GM12878 (cell line): ENCODE results near the gene NFATC1. TPM values are rescaled to one million over a fixed set of nuclear protein-coding genes. Genes with fewer than 3 reads are reported as not detected.

Experiments
- ATAC-seq: fragments of 200-7000 bp; cut with Tn5 transposase; 3 replicates; pipeline ENCODE4 v1.9.1; 2020; ENCODE audit warnings: mild to moderate bottlenecking, moderate library complexity
- BruUV-seq: library from RNA; stranded (reverse); fragments of 400-500 nt; replicated peaks from 2 replicates; lab custom pipeline; 2021; lab: Mats Ljungman, UMichigan
- CTCF ChIA-PET: fragments of 300-600 bp; sonication (Branson Sonifier 250); formaldehyde crosslinking; extraction: SDS; loops from one replicate; lab custom pipeline; 2021; ENCODE audit warnings: inconsistent platforms; lab: Yijun Ruan, JAX
- POLR2A ChIA-PET: fragments of 350-600 bp; formaldehyde crosslinking; extraction: SDS; loops from one replicate; lab custom pipeline; 2021; ENCODE audit warnings: inconsistent platforms; lab: Charles Lee
- RAD21 ChIA-PET: fragments of 300-600 bp; sonication (Branson Sonifier 250); formaldehyde crosslinking; loops from one replicate; lab custom pipeline; 2023; ENCODE audit warnings: antibody characterized with exemption; ENCODE audit not compliant: unreplicated experiment; lab: Charles Lee
- SMC1A ChIA-PET: fragments of 300-600 bp; sonication (Branson Sonifier 250); formaldehyde crosslinking; loops from one replicate; lab custom pipeline; 2023; ENCODE audit not compliant: unreplicated experiment, uncharacterized antibody; lab: Charles Lee
- DNase-seq: peaks from one replicate; pipeline ENCODE4 v3.0.0-alpha.2; 2011; ENCODE audit warnings: low read depth, low spot score
- FAIRE-seq: peaks from 3 replicates; lab custom pipeline; 2011; peaks lifted over from hg19 to GRCh38; lab: Jason Lieb, UNC
- H2AFZ ChIP-seq: 2 replicates; pipeline ENCODE4 v1.6.0; 2011; ENCODE audit warnings: low read depth, low read length, control low read depth; ENCODE audit not compliant: control insufficient read depth
- H3K27ac ChIP-seq: 2 replicates; pipeline ENCODE4 v1.5.1; 2011; ENCODE audit warnings: control low read depth; ENCODE audit not compliant: control insufficient read depth, insufficient read depth
- H3K27me3 ChIP-seq, 2 experiments: replicated peaks in 1 of 2; 2 replicates each; pipeline versions ENCODE4 v1.6.0 to v1.6.1; 2011; ENCODE audit warnings: low read length in 1 of 2; ENCODE audit not compliant: control insufficient read depth in 2 of 2, insufficient read depth in 2 of 2
- H3K36me3 ChIP-seq, 2 experiments: 2 replicates each; pipeline ENCODE4 v1.5.1; 2011; ENCODE audit warnings: low read length in 1 of 2; ENCODE audit not compliant: control insufficient read depth in 2 of 2, insufficient read depth in 2 of 2
- H3K4me1 ChIP-seq: 2 replicates; pipeline ENCODE4 v1.6.1; 2011; ENCODE audit warnings: mild to moderate bottlenecking, low read length, moderate library complexity, mixed read lengths; ENCODE audit not compliant: control insufficient read depth, insufficient read depth
- H3K4me2 ChIP-seq: 2 replicates; pipeline ENCODE4 v1.6.0; 2011; ENCODE audit warnings: control low read depth; ENCODE audit not compliant: control insufficient read depth, insufficient read depth
- H3K4me3 ChIP-seq: fragments of 200-600 bp; sonication (generic); 2 replicates; pipeline ENCODE4 v1.5.1; 2016
- H3K79me2 ChIP-seq: 2 replicates; pipeline ENCODE4 v1.6.0; 2011; ENCODE audit warnings: low read length; ENCODE audit not compliant: control insufficient read depth, insufficient read depth
- H3K9ac ChIP-seq: 2 replicates; pipeline ENCODE4 v1.8.0; 2011; ENCODE audit warnings: low read length, control low read depth, mixed read lengths; ENCODE audit not compliant: control insufficient read depth, insufficient read depth
- H3K9me3 ChIP-seq: replicated peaks from 3 replicates; pipeline ENCODE4 v1.5.1; 2011; ENCODE audit warnings: mild to moderate bottlenecking, low read length; ENCODE audit not compliant: control insufficient read depth, insufficient read depth
- H4K20me1 ChIP-seq: 2 replicates; pipeline ENCODE4 v1.6.0; 2011; ENCODE audit not compliant: control insufficient read depth, insufficient read depth
- BHLHE40 ChIP-seq, 2 experiments: fragments of 450-650 bp in 1 of 2; IDR thresholded peaks; 2 replicates each; pipeline ENCODE4 v1.6.1; 2011 to 2017; ENCODE audit warnings: low read depth in 2 of 2, borderline replicate concordance in 1 of 2, improper control_type of control experiment in 1 of 2, low read length in 1 of 2, mild to moderate bottlenecking in 1 of 2
- E4F1 ChIP-seq: fragments of 450-650 bp; IDR thresholded peaks from 2 replicates; pipeline ENCODE4 v1.6.1; 2018; ENCODE audit warnings: borderline replicate concordance, mild to moderate bottlenecking; ENCODE audit not compliant: partially characterized antibody
- NFIC ChIP-seq: IDR thresholded peaks from 2 replicates; pipeline ENCODE4 v1.6.1; 2012; ENCODE audit warnings: low read depth, mild to moderate bottlenecking, inconsistent platforms, low read length, moderate library complexity
- NR2F1 ChIP-seq: fragments of 450-650 bp; conservative IDR thresholded peaks from 2 replicates; pipeline ENCODE4 v1.6.1; 2017; ENCODE audit warnings: mild to moderate bottlenecking
- POU2F2 ChIP-seq: IDR thresholded peaks from 3 replicates; pipeline ENCODE4 v1.6.1; 2011; ENCODE audit warnings: low read depth, mild to moderate bottlenecking, low read length, borderline replicate concordance
- PRDM15 ChIP-seq: fragments of 450-650 bp; formaldehyde crosslinking; IDR thresholded peaks from 2 replicates; pipeline ENCODE4 v1.4.0; 2020; ENCODE audit warnings: mild to moderate bottlenecking, moderate library complexity
- RAD51 ChIP-seq: fragments of 450-650 bp; IDR thresholded peaks from 2 replicates; pipeline ENCODE4 v1.6.1; 2016; ENCODE audit warnings: moderate library complexity, mild to moderate bottlenecking, inconsistent platforms
- RELA ChIP-seq: fragments of 450-650 bp; IDR thresholded peaks from 2 replicates; pipeline ENCODE4 v1.8.0; 2014; ENCODE audit warnings: borderline replicate concordance; ENCODE audit not compliant: partially characterized antibody
- RFX5 ChIP-seq: IDR thresholded peaks from 2 replicates; pipeline ENCODE4 v1.6.1; 2011; ENCODE audit warnings: low read depth, low read length, improper control_type of control experiment
- SIX5 ChIP-seq: IDR thresholded peaks from 2 replicates; pipeline ENCODE4 v1.6.1; 2011; ENCODE audit warnings: mild to moderate bottlenecking, low read depth, low read length, moderate library complexity; ENCODE audit not compliant: severe bottlenecking
- SKIL ChIP-seq: fragments of 450-650 bp; IDR thresholded peaks from 2 replicates; pipeline ENCODE4 v1.6.1; 2017; ENCODE audit warnings: mild to moderate bottlenecking, low read depth, inconsistent platforms; ENCODE audit not compliant: poor library complexity, severe bottlenecking
- SUPT20H ChIP-seq: IDR thresholded peaks from 2 replicates; pipeline ENCODE4 v1.6.1; 2011; ENCODE audit warnings: low read depth, mild to moderate bottlenecking, low read length, moderate library complexity, borderline replicate concordance; ENCODE audit not compliant: control insufficient read depth
- TCF7 ChIP-seq: IDR thresholded peaks from 2 replicates; pipeline ENCODE4 v1.6.1; 2014; ENCODE audit warnings: antibody characterized with exemption, borderline replicate concordance
- USF1 ChIP-seq: IDR thresholded peaks from 2 replicates; pipeline ENCODE4 v1.6.1; 2011; ENCODE audit warnings: borderline replicate concordance, low read depth, mild to moderate bottlenecking, moderate library complexity, mixed read lengths, low read length; ENCODE audit not compliant: insufficient read depth; ENCODE audit errors: extremely low read length
- WGBS: methylation state at CpG from one replicate; pipeline ENCODE4 v1.1.6; 2016; ENCODE audit warnings: low lambda C conversion rate; ENCODE audit not compliant: insufficient replicate concordance, insufficient coverage; ENCODE audit errors: missing lambda C conversion rate; 5-methylcytosine and 5-hydroxymethylcytosine counted together
- in situ Hi-C: fragments of 300-500 bp; cut with MboI; formaldehyde crosslinking; loops from 9 replicates; pipeline ENCODE4 v1.14.3; 2018; ENCODE audit warnings: mixed read lengths
- intact Hi-C: fragments of 100-400 bp; cut with micrococcal nuclease; formaldehyde crosslinking; loops from one replicate; pipeline ENCODE4 v1.14.2; 2022; ENCODE audit not compliant: unreplicated experiment
- polyA plus RNA-seq, 11 experiments: library from polyadenylated mRNA; depleted of rRNA in 4 of 11; unstranded in 6 of 11; stranded (reverse) in 5 of 11; fragments of >200 nt; fragmentation: Nextera tagmentation in 4 of 11; fragmentation: Illumina TruSeq in 1 of 11; extraction: Ambion mirVana in 4 of 11; extraction: Trizol in 1 of 11; gene quantifications; 1 replicate in 1 of 11; 2 replicates in 10 of 11; pipeline versions ENCODE4 v1.2.1 to v1.2.3, GENCODE V29; 2011 to 2016; ENCODE audit warnings: inconsistent platforms in 2 of 11, missing spikeins in 2 of 11, low read depth in 1 of 11
- total RNA-seq, 4 experiments: library from RNA; depleted of rRNA in 3 of 4; stranded (reverse); fragments of >200 nt in 3 of 4; fragmentation: Illumina TruSeq in 1 of 4; extraction: Trizol in 1 of 4; gene quantifications; 2 replicates each; pipeline versions ENCODE4 v1.2.1 to v1.2.3, GENCODE V29; 2013 to 2021

The NFATC1 gene
- total and polyA plus RNA-seq, 10 of the 15 experiments (the other 5 are each of a cell fraction or from before 2014, with no cell fraction given) = 0.84 to 20.8 (median 5.1) TPM

- no peak for TF ChIP-seq BHLHE40 (IDR thresholded peaks at IDR 0.05; ENCODE audit: borderline replicate concordance in 1 of 2, low read depth in 2 of 2, low read length in 1 of 2)
- no peak for TF ChIP-seq SKIL
- no peak for TF ChIP-seq NR2F1
- no peak for TF ChIP-seq TCF7
- no peak for TF ChIP-seq SUPT20H
- no peak for TF ChIP-seq E4F1
- no peak for TF ChIP-seq RAD51
- TF ChIP-seq PRDM15 (CRISPR knock-in tag) = no peak
- no peak for TF ChIP-seq NFIC
- TF ChIP-seq SIX5 = no peak
- TF ChIP-seq USF1 = no peak
- no peak for TF ChIP-seq POU2F2
- no peak for TF ChIP-seq RFX5
- TF ChIP-seq RELA = no peak
- ChIA-PET CTCF (interaction anchor here (1.5 to 6.4 kb wide), 3 partner anchors 114 to 151 kb away, joined by 4 to 48 read pairs (median 17); partner anchors contain the start of gene NFATC1), POLR2A (no interaction called here), RAD21 (interaction anchor here (1.1 to 1.8 kb wide), 3 partner anchors 133 to 156 kb away, joined by 3 to 4 read pairs (median 4); no protein-coding TSS in a partner anchor), SMC1A (interaction anchor here (1.4 to 2.3 kb wide), 4 partner anchors 65 to 156 kb away, joined by 4 to 14 read pairs (median 5); no protein-coding TSS in a partner anchor)
- H3K9ac ChIP-seq = no peak overlapping the region
- DNase-seq (no peak), FAIRE-seq (no peak), ATAC-seq (no peak)
- H3K4me2 ChIP-seq = no peak overlapping the region
- WGBS = 86% methylated on average over 18 of the region's 18 CpGs
- H3K4me3 ChIP-seq = no peak overlapping the region
- in situ Hi-C loops (no loop called here), intact Hi-C loops (no loop called here)
- no peaks in the 10 kb centered on the region for H4K20me1 ChIP-seq
- H3K27me3 ChIP-seq = no peaks in the 10 kb centered on the region
- no peaks in the 10 kb centered on the region for H3K4me1 ChIP-seq
- H3K27ac ChIP-seq = no peak overlapping the region
- no peaks in the 10 kb centered on the region for H3K79me2 ChIP-seq
- no peaks in the 10 kb centered on the region for H3K9me3 ChIP-seq
- no peak overlapping the region for H2AFZ ChIP-seq
- BruUV-seq = no TSS peak
- H3K36me3 ChIP-seq = no peaks in the 10 kb centered on the region
Measured at GRCh38 chr18:79530821-79531220, 135.1 kb downstream of the NFATC1 start.
